H9 (cell line): ENCODE measurements around the gene DNAH1. TPM values are rescaled to one million over a fixed set of nuclear protein-coding genes. Genes with fewer than 3 reads are reported as not detected.

Source experiments
- DNase-seq: peaks from one replicate; pipeline ENCODE4 v3.0.0-alpha.2; 2017
- H2AFZ ChIP-seq: one replicate; pipeline ENCODE4 v1.6.1; 2013; ENCODE audit warnings: mild to moderate bottlenecking, low read length, control low read depth, moderate library complexity
- H2AK5ac ChIP-seq: 2 replicates; pipeline ENCODE4 v1.6.1; 2013; ENCODE audit warnings: low read length, control low read depth, mixed read lengths; ENCODE audit not compliant: insufficient read length
- H2BK120ac ChIP-seq: one replicate; pipeline ENCODE4 v1.6.1; 2013; ENCODE audit warnings: low read depth, mild to moderate bottlenecking, low read length, control low read depth, inconsistent platforms; ENCODE audit not compliant: poor library complexity, severe bottlenecking
- H2BK12ac ChIP-seq: 2 replicates; pipeline ENCODE4 v1.6.1; 2013; ENCODE audit warnings: low read length, control low read depth, mixed read lengths, low read depth; ENCODE audit not compliant: insufficient read length
- H2BK15ac ChIP-seq: 2 replicates; pipeline ENCODE4 v1.6.1; 2013; ENCODE audit warnings: low read depth, low read length, control low read depth
- H2BK20ac ChIP-seq: one replicate; pipeline ENCODE4 v1.6.1; 2013; ENCODE audit warnings: low read depth, mild to moderate bottlenecking, low read length, control low read depth, inconsistent platforms; ENCODE audit not compliant: poor library complexity, severe bottlenecking
- H2BK5ac ChIP-seq: 2 replicates; pipeline ENCODE4 v1.6.1; 2013; ENCODE audit warnings: low read length, control low read depth, mixed read lengths; ENCODE audit not compliant: insufficient read length
- H3K14ac ChIP-seq: 2 replicates; pipeline ENCODE4 v1.6.1; 2013; ENCODE audit warnings: low read length, control low read depth; ENCODE audit not compliant: insufficient read depth
- H3K18ac ChIP-seq: 2 replicates; pipeline ENCODE4 v1.6.1; 2013; ENCODE audit warnings: low read depth, mild to moderate bottlenecking, mixed read lengths, low read length, control low read depth; ENCODE audit not compliant: insufficient read length
- H3K23ac ChIP-seq: 2 replicates; pipeline ENCODE4 v1.6.1; 2013; ENCODE audit warnings: low read length, control low read depth, mixed read lengths, low read depth; ENCODE audit not compliant: insufficient read length
- H3K23me2 ChIP-seq: 2 replicates; pipeline ENCODE4 v1.6.1; 2013; ENCODE audit warnings: low read depth, mild to moderate bottlenecking, mixed read lengths, low read length, control low read depth; ENCODE audit not compliant: insufficient read length, poor library complexity, severe bottlenecking
- H3K27ac ChIP-seq: 2 replicates; pipeline ENCODE4 v1.5.1; 2013; ENCODE audit warnings: low read length, control low read depth, mixed read lengths, low read depth; ENCODE audit not compliant: insufficient read length
- H3K27me3 ChIP-seq: 2 replicates; pipeline ENCODE4 v1.6.1; 2013; ENCODE audit warnings: low read length, control low read depth, inconsistent platforms; ENCODE audit not compliant: insufficient read depth
- H3K4ac ChIP-seq: 2 replicates; pipeline ENCODE4 v1.6.1; 2013; ENCODE audit warnings: low read depth, mild to moderate bottlenecking, control low read depth, inconsistent platforms, low read length, moderate library complexity
- H3K4me1 ChIP-seq: 2 replicates; pipeline ENCODE4 v1.6.1; 2013; ENCODE audit warnings: low read length, control low read depth, inconsistent platforms; ENCODE audit not compliant: insufficient read depth
- H3K4me2 ChIP-seq: 2 replicates; pipeline ENCODE4 v1.6.1; 2013; ENCODE audit warnings: low read length, control low read depth, mixed read lengths; ENCODE audit not compliant: insufficient read length, insufficient read depth
- H3K56ac ChIP-seq: 2 replicates; pipeline ENCODE4 v1.6.1; 2013; ENCODE audit warnings: low read depth, mild to moderate bottlenecking, mixed read lengths, low read length, control low read depth; ENCODE audit not compliant: insufficient read length
- H3K79me1 ChIP-seq: 2 replicates; pipeline ENCODE4 v1.6.1; 2013; ENCODE audit warnings: low read depth, mild to moderate bottlenecking, moderate library complexity, low read length, control low read depth, inconsistent platforms; ENCODE audit not compliant: insufficient read depth, poor library complexity, severe bottlenecking
- H3K79me2 ChIP-seq: 2 replicates; pipeline ENCODE4 v1.6.1; 2013; ENCODE audit warnings: low read length, control low read depth, inconsistent platforms; ENCODE audit not compliant: insufficient read depth
- H3K9ac ChIP-seq: 2 replicates; pipeline ENCODE4 v1.6.1; 2013; ENCODE audit warnings: low read length, control low read depth, mixed read lengths; ENCODE audit not compliant: insufficient read length; ENCODE audit errors: extremely low read depth
- H3K9me3 ChIP-seq: one replicate; pipeline ENCODE4 v1.6.1; 2013; ENCODE audit warnings: low read depth, low read length, inconsistent platforms; ENCODE audit not compliant: control insufficient read depth
- H3T11ph ChIP-seq: one replicate; pipeline ENCODE4 v1.6.1; 2013; ENCODE audit warnings: mild to moderate bottlenecking, low read length, control low read depth, inconsistent platforms
- H4K20me1 ChIP-seq: one replicate; pipeline ENCODE4 v1.6.1; 2013; ENCODE audit not compliant: control insufficient read depth, insufficient read length, insufficient read depth
- H4K5ac ChIP-seq: 2 replicates; pipeline ENCODE4 v1.6.1; 2013; ENCODE audit warnings: low read depth, mild to moderate bottlenecking, mixed read lengths, low read length, control low read depth; ENCODE audit not compliant: insufficient read length
- H4K8ac ChIP-seq: replicated peaks from 2 replicates; pipeline ENCODE4 v1.6.1; 2013; ENCODE audit warnings: low read length, control low read depth, mixed read lengths, low read depth; ENCODE audit not compliant: insufficient read length
- H4K91ac ChIP-seq: 2 replicates; pipeline ENCODE4 v1.6.1; 2013; ENCODE audit warnings: low read depth, mild to moderate bottlenecking, moderate library complexity, mixed read lengths, low read length, control low read depth; ENCODE audit not compliant: insufficient read length
- H3K27ac Mint-ChIP-seq, 3 experiments: 2 replicates in 2 of 3; 3 replicates in 1 of 3; pipeline ENCODE4 v1.8.0; 2020 to 2021; ENCODE audit warnings: mixed read lengths in 3 of 3, mild to moderate bottlenecking in 1 of 3, moderate library complexity in 1 of 3
- H3K27me3 Mint-ChIP-seq: 2 replicates; pipeline ENCODE4 v1.8.0; 2021; ENCODE audit warnings: low read depth, mild to moderate bottlenecking, moderate library complexity, mixed read lengths
- H3K36me3 Mint-ChIP-seq, 3 experiments: 2 replicates in 2 of 3; 3 replicates in 1 of 3; pipeline ENCODE4 v1.8.0; 2020 to 2021; ENCODE audit warnings: low read depth in 3 of 3, mixed read lengths in 3 of 3; ENCODE audit not compliant: insufficient read depth in 1 of 3
- H3K4me1 Mint-ChIP-seq, 2 experiments: 2 replicates each; pipeline ENCODE4 v1.8.0; 2020; ENCODE audit warnings: mixed read lengths in 2 of 2
- H3K4me3 Mint-ChIP-seq, 2 experiments: 2 replicates in 1 of 2; 3 replicates in 1 of 2; pipeline ENCODE4 v1.8.0; 2020 to 2021; ENCODE audit warnings: mild to moderate bottlenecking in 2 of 2, mixed read lengths in 2 of 2, moderate library complexity in 1 of 2
- H3K9me3 Mint-ChIP-seq, 2 experiments: 2 replicates in 1 of 2; 3 replicates in 1 of 2; pipeline ENCODE4 v1.8.0; 2020; ENCODE audit warnings: mild to moderate bottlenecking in 2 of 2, mixed read lengths in 2 of 2, moderate library complexity in 1 of 2
- WGBS: extraction: QIAGEN DNeasy Blood & Tissue Kit; methylation state at CpG from one replicate; pipeline ENCODE4 v1.1.7; 2013; ENCODE audit warnings: missing lambda C conversion rate, low lambda C conversion rate, mixed read lengths; ENCODE audit not compliant: insufficient read length; ENCODE audit errors: extremely low coverage; 5-methylcytosine and 5-hydroxymethylcytosine counted together
- total RNA-seq: library from RNA; stranded (reverse); gene quantifications from 2 replicates; pipeline ENCODE4 v1.2.1, GENCODE V29; 2021
- TF ChIP-seq, protein P1 (sequence below): fragments of 200-600 bp; sonication (generic); conservative IDR thresholded peaks from 3 replicates; pipeline ENCODE4 v1.8.0; 2021; ENCODE audit warnings: antibody characterized with exemption, mild to moderate bottlenecking

The DNAH1 gene
- total RNA-seq, 1 experiment from 2014 or later = 2.0 TPM

- H3K4me3 Mint-ChIP-seq = no peak overlapping the region
- no peak overlapping the region for H4K8ac ChIP-seq
Measured at GRCh38 chr3:52432225-52432624, 116.1 kb downstream of the DNAH1 start.

More at GRCh38 chr3:52432225-52432624, 116.1 kb downstream of the DNAH1 start:
- no peak overlapping the region for H2AK5ac ChIP-seq
- H3K56ac ChIP-seq = no peak overlapping the region
- H3K9me3 ChIP-seq = no peaks in the 10 kb centered on the region
- no peak overlapping the region for H3K4ac ChIP-seq
- H3K36me3 Mint-ChIP-seq = no peaks in the 10 kb centered on the region
- no peak overlapping the region for H3K9ac ChIP-seq
- H3K18ac ChIP-seq = no peak overlapping the region
- H3K23me2 ChIP-seq = no peaks in the 10 kb centered on the region
- H3K14ac ChIP-seq = no peak overlapping the region
- no peak for DNase-seq
- no peaks in the 10 kb centered on the region for H4K20me1 ChIP-seq
- H3T11ph ChIP-seq = no peak overlapping the region
- H3K4me1 Mint-ChIP-seq = peaks cover 14 to 30% of the 10 kb centered on the region in 2 experiments
- peak overlapping the region in 2 of 3 experiments; percentile 22 to 32; a peak in 4 of 7 replicates for H3K27ac Mint-ChIP-seq
- H3K4me2 ChIP-seq = no peak overlapping the region
- H3K9me3 Mint-ChIP-seq = no peaks in the 10 kb centered on the region
- H2BK120ac ChIP-seq = no peak overlapping the region
- no peak overlapping the region for H3K27ac ChIP-seq
- H4K5ac ChIP-seq = no peak overlapping the region
- H3K27me3 ChIP-seq = no peaks in the 10 kb centered on the region
- H3K4me1 ChIP-seq = no peaks in the 10 kb centered on the region
- no peaks in the 10 kb centered on the region for H3K79me2 ChIP-seq
- H4K91ac ChIP-seq = no peak overlapping the region
- WGBS = no CpG with 5 or more reads among the region's 6 CpGs
- H2BK5ac ChIP-seq = no peak overlapping the region
- H3K27me3 Mint-ChIP-seq = peaks cover 2% of the 10 kb centered on the region; the same call in 1 of the 2 replicates
- TF ChIP-seq, protein P1, sequence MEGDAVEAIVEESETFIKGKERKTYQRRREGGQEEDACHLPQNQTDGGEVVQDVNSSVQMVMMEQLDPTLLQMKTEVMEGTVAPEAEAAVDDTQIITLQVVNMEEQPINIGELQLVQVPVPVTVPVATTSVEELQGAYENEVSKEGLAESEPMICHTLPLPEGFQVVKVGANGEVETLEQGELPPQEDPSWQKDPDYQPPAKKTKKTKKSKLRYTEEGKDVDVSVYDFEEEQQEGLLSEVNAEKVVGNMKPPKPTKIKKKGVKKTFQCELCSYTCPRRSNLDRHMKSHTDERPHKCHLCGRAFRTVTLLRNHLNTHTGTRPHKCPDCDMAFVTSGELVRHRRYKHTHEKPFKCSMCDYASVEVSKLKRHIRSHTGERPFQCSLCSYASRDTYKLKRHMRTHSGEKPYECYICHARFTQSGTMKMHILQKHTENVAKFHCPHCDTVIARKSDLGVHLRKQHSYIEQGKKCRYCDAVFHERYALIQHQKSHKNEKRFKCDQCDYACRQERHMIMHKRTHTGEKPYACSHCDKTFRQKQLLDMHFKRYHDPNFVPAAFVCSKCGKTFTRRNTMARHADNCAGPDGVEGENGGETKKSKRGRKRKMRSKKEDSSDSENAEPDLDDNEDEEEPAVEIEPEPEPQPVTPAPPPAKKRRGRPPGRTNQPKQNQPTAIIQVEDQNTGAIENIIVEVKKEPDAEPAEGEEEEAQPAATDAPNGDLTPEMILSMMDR = no peak
- no peak overlapping the region for H3K23ac ChIP-seq
- H2BK20ac ChIP-seq = no peak overlapping the region
- no peaks in the 10 kb centered on the region for H3K79me1 ChIP-seq
- H2AFZ ChIP-seq = no peak overlapping the region
- H2BK15ac ChIP-seq = no peak overlapping the region
- H2BK12ac ChIP-seq = no peak overlapping the region
